ENCODE results near the gene LTB4R2.
A peak's percentile ranks its signal among the peaks of the same experiment; 100 is the strongest.

Gene LTB4R2

DNA sequence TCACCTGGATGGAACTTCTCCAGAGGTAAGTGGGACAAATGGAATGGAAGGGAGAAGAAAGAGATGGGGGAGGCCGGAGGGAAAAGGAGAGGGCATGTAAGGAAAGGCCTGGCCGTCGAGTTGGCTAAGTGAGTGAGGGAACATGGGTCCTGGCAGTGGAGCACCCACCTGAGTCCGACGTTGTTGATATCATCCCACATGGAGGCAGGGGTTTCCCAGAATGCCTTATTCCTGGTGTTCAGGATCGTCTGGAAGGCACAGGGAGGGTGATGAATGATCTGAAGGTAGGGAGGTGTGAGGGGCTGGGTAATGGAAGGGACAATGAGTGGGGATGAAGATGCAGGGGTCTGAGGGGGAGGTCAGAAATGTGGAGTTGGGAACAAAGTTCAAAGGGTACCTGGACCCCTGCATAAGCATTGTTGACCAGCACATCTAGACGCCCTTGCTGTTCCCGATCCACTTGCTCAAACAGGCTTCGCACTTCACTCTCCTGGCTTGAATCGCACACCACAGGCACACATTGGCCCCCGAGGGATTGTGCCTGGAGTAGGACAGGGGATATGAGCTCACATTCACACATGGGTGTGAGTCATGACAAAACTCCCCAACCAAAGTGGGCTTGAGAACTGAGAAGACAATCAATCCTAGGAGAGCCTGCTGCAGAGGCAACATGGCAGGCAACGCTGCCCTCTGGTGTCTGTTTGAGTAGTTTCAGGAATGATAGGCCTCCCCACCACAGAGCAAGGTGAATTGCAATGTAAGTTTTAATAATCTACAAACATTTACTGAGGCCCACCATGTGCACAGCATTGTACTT lies 13.4 kb upstream of the LTB4R2 start:
- peak; percentile 81 for ATAC-seq
- TF ChIP-seq TOX (CRISPR knock-in tag; IDR thresholded peaks at IDR 0.05; ENCODE audit: borderline replicate concordance) (no peak), CSRNP3 (CRISPR knock-in tag; IDR thresholded peaks at IDR 0.05) (no peak), TCF4 (CRISPR knock-in tag; IDR thresholded peaks at IDR 0.05; ENCODE audit: borderline replicate concordance) (no peak)
- TF ChIP-seq, protein P1, sequence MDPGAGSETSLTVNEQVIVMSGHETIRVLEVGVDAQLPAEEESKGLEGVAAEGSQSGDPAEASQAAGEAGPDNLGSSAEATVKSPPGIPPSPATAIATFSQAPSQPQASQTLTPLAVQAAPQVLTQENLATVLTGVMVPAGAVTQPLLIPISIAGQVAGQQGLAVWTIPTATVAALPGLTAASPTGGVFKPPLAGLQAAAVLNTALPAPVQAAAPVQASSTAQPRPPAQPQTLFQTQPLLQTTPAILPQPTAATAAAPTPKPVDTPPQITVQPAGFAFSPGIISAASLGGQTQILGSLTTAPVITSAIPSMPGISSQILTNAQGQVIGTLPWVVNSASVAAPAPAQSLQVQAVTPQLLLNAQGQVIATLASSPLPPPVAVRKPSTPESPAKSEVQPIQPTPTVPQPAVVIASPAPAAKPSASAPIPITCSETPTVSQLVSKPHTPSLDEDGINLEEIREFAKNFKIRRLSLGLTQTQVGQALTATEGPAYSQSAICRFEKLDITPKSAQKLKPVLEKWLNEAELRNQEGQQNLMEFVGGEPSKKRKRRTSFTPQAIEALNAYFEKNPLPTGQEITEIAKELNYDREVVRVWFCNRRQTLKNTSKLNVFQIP (CRISPR knock-in tag; IDR thresholded peaks at IDR 0.05; ENCODE audit: borderline replicate concordance, low read depth) = no peak

DNA sequence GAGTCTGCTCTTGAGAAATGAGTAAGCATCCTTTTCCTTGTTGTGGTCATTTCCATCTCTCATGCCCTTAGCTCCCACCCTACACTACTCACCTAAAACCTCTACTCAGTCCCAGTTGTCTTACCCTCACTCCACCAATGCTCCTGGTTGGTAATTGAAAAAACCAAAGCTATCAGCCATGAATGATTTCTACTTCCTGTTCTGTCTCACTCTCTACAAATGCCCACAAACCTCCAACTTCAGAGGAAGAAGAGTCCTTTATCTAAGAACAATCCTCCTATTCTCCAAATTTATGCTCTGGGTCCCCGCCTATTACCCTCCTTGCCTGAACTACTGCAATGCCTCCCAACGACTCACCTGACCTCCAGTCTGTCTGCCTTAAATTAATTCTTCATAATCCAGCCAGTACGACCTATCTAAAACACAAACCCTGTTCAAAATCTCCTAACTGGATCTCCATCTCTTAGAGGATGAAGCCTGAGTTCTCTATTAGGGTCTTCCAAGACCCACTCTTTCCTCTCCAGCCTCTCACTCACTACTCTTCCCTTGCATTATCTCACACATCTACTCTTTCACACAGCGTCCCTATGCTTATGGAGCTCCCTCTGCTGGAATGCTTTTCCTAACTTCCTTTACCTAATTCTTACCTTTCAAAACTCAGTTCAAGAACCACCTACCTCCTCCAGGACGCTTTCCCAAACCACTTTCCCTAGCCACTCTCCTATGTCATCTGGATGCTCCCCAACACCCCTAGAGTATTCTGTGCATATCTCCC lies 12.6 kb upstream of the LTB4R2 start:
- ATAC-seq = peak; percentile 51
- TF ChIP-seq ZNF565 (CRISPR knock-in tag; conservative IDR thresholded peaks at IDR 0.05; ENCODE audit: low read depth) (no peak), SNAI2 (CRISPR knock-in tag; IDR thresholded peaks at IDR 0.05) (no peak), GLIS3 (CRISPR knock-in tag; IDR thresholded peaks at IDR 0.05) (no peak), ZFP30 (CRISPR knock-in tag; IDR thresholded peaks at IDR 0.05) (no peak), RARB (CRISPR knock-in tag; IDR thresholded peaks at IDR 0.05) (no peak), ZFP3 (CRISPR knock-in tag; IDR thresholded peaks at IDR 0.05) (no peak), ESRRG (CRISPR knock-in tag; IDR thresholded peaks at IDR 0.05) (no peak), ZNF8 (CRISPR knock-in tag; IDR thresholded peaks at IDR 0.05) (no peak), BACH2 (CRISPR knock-in tag; IDR thresholded peaks at IDR 0.05; ENCODE audit: borderline replicate concordance) (no peak), CSRNP3 (CRISPR knock-in tag; IDR thresholded peaks at IDR 0.05) (no peak), PPARA (CRISPR knock-in tag; IDR thresholded peaks at IDR 0.05; ENCODE audit: borderline replicate concordance) (no peak), PATZ1 (CRISPR knock-in tag; IDR thresholded peaks at IDR 0.05; ENCODE audit: borderline replicate concordance) (no peak), ISL1 (CRISPR knock-in tag; IDR thresholded peaks at IDR 0.05) (no peak), OSR1 (CRISPR knock-in tag; IDR thresholded peaks at IDR 0.05) (no peak)
- TF ChIP-seq, protein P1 (CRISPR knock-in tag; IDR thresholded peaks at IDR 0.05; ENCODE audit: borderline replicate concordance, low read depth) = no peak

DNA sequence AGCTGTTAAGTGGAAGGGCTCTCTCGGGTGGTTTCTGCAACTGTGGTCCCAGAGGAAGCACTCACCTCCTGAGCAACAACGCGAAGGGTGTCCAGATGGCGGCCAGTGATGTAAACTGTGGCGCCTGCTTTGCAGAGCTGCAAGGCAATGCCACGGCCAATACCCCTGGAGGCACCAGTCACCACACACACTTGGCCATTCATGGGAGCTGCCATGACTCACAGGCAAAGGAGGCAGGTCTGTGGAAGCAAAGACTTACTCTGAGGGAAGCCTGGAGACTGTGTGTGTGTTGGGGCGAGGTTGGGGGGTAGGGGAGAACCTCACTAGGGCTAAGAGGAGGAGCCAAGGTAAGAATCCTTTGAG lies 11.1 kb upstream of the LTB4R2 start:
- peak; percentile 66 for ATAC-seq
- no peak for TF ChIP-seq SNAI2 (CRISPR knock-in tag; IDR thresholded peaks at IDR 0.05)
- no peak for TF ChIP-seq ARNTL (CRISPR knock-in tag; IDR thresholded peaks at IDR 0.05; ENCODE audit: borderline replicate concordance, low read depth)
- TF ChIP-seq ZNF8 (CRISPR knock-in tag; IDR thresholded peaks at IDR 0.05) = no peak
- no peak for TF ChIP-seq OSR1 (CRISPR knock-in tag; IDR thresholded peaks at IDR 0.05)
- TF ChIP-seq ZFP30 (CRISPR knock-in tag; IDR thresholded peaks at IDR 0.05) = no peak
- no peak for TF ChIP-seq PPARA (CRISPR knock-in tag; IDR thresholded peaks at IDR 0.05; ENCODE audit: borderline replicate concordance)
- no peak for TF ChIP-seq ISL1 (CRISPR knock-in tag; IDR thresholded peaks at IDR 0.05)
- TF ChIP-seq, protein P1 (CRISPR knock-in tag; IDR thresholded peaks at IDR 0.05; ENCODE audit: borderline replicate concordance, low read depth) = no peak
- TF ChIP-seq, protein P2, sequence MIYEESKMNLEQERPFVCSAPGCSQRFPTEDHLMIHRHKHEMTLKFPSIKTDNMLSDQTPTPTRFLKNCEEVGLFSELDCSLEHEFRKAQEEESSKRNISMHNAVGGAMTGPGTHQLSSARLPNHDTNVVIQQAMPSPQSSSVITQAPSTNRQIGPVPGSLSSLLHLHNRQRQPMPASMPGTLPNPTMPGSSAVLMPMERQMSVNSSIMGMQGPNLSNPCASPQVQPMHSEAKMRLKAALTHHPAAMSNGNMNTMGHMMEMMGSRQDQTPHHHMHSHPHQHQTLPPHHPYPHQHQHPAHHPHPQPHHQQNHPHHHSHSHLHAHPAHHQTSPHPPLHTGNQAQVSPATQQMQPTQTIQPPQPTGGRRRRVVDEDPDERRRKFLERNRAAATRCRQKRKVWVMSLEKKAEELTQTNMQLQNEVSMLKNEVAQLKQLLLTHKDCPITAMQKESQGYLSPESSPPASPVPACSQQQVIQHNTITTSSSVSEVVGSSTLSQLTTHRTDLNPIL (CRISPR knock-in tag; IDR thresholded peaks at IDR 0.05; ENCODE audit: low read depth) = no peak
- TF ChIP-seq PATZ1 (CRISPR knock-in tag; IDR thresholded peaks at IDR 0.05; ENCODE audit: borderline replicate concordance) = no peak
- no peak for TF ChIP-seq CSRNP3 (CRISPR knock-in tag; IDR thresholded peaks at IDR 0.05)
- TF ChIP-seq TOX (CRISPR knock-in tag; IDR thresholded peaks at IDR 0.05; ENCODE audit: borderline replicate concordance) = no peak
